Adrenal gland (tissue), 5 donors: Measurements from ENCODE around the gene CALD1.

Experiments
- CTCF ChIP-seq, 6 experiments: fragments of 450-650 bp in 4 of 6; fragments of 200-600 bp in 2 of 6; sonication (generic) in 1 of 6; IDR thresholded peaks; 1 replicate in 5 of 6; 2 replicates in 1 of 6; pipeline versions ENCODE4 v1.5.1 to v1.8.0; 2016 to 2021; ENCODE audit warnings: antibody characterized with exemption in 6 of 6, mild to moderate bottlenecking in 2 of 6, moderate library complexity in 1 of 6
- POLR2A ChIP-seq, 2 donors: fragments of 450-650 bp; IDR thresholded peaks; one replicate each; pipeline ENCODE4 v1.6.1; 2017; ENCODE audit warnings: antibody characterized with exemption in 2 of 2, mild to moderate bottlenecking in 2 of 2, moderate library complexity in 1 of 2
- donor health status: DM: no; HTN: no; CAD: no.

GRCh38 chr7:134856691-134857090, 77.3 kb downstream of the CALD1 start:
- TF ChIP-seq CTCF (IDR thresholded peaks at IDR 0.05), result no peak
- TF ChIP-seq POLR2A (IDR thresholded peaks at IDR 0.05), result no peak
